Measurements from ENCODE around the gene SHANK1.

GRCh38 chr19:50640368-50640767 lies 79.2 kb downstream of the SHANK1 start:
- TF ChIP-seq CTCF (conservative IDR thresholded peaks at IDR 0.05; ENCODE audit: low read depth, low read length) (no peak), EZH2phosphoT487 (IDR thresholded peaks at IDR 0.05; ENCODE audit: borderline replicate concordance, low read length) (no peak)
